ENCODE data around the gene EAF2.
"Not testable (repeated sequence)": the region's sequence is repeated elsewhere in the genome, so short reads cannot be mapped to it uniquely, and the experiment has no call there.

Gene EAF2

GRCh38 chr3:121863247-121863646, 28.2 kb downstream of the EAF2 start:
- DNase-seq (ENCODE audit: low spot score): not testable (repeated sequence)

- DNase-seq (ENCODE audit: low spot score): no peak
These were observed 28.8 kb downstream of the EAF2 start for GRCh38 chr3:121863801-121864200.

DNA sequence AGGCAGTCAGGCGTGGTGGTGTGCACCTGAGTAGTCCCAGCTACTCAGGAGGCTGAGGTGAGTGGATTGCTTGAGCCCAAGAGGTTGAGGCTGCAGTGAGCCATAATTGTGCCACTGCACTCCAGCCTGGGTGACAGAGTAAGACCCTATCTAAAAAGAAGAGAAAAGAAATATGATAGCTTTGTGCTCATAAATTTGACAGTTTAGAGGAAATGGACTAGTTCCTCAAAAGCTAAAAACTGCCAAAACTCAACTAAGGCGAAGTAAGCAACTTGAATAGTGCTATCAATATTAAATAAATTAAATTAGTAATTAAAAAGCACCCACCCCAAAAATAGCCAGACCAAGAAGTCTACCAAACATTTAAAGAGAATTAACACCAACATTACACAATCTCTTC, 34.7 kb downstream of the EAF2 start:
- no peak for DNase-seq (ENCODE audit: low spot score)

DNA sequence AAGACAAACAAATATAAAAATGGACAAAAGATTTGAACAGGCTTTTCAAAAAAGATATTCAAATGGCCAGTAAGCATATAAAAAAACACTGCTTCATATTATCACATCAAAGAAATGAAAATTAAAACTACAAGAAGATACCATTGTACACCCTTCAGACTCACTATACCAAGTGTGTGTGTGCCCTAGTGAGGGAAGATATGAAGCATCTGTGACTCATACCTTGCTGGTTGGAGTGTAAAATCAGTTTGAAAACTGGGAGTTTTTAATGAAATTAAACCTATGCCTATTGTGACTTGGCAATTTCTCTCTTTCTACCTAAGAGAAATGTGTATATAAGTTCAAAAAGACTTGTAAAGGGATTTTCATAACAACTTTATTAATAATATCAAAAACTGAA, 35.7 kb downstream of the EAF2 start:
- no peak for DNase-seq (ENCODE audit: low spot score)

- DNase-seq (ENCODE audit: low spot score): no peak
These were observed 36.4 kb downstream of the EAF2 start for GRCh38 chr3:121871430-121871829.

DNA sequence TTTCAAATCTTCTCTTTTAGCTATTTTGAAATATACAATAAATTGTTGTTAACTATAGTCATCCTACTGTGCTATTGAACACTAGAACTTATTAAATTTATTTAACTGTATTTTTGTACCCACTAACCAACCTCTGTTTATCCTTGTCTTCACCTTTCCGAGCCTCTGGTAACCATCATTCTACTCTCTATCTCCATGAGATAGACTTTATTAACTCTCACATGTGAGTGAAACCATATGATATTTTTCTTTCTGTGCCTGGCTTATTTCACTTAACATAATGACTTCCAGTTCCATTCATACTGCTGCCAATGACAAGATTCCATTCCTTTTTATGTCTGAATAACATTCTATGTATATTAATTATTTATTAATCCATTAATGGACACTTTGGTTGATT, 43.4 kb downstream of the EAF2 start:
- DNase-seq (ENCODE audit: low spot score): no peak

GRCh38 chr3:121883507-121883906, 48.5 kb downstream of the EAF2 start:
- DNase-seq (ENCODE audit: low spot score): no peak

DNA sequence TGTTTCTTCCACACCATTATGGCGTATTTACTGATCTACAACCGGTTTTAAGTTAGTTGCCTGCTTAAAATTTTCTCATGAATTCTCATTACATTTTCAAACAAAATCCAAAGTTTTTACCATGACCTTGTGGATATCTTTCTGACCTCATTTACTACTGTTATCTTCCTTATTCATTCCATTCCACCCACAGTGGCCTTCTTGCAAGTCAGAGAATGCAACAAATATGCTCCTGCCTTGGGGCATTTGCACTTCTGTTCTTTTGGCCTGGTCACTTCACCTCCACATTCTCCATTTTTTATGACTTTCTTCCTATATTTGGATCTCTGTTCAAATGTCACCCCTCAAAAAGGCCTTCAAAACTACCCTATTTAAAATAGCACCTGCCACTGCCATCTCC, 50.4 kb downstream of the EAF2 start:
- no peak for DNase-seq (ENCODE audit: low spot score)

- no peak for DNase-seq (ENCODE audit: low spot score)
These were observed 59.4 kb downstream of the EAF2 start, which contains the start of gene SLC15A2 for GRCh38 chr3:121894301-121894990. Gene SLC15A2, plus strand, starts transcription at chr3:121894401. Its CDS starts 76 bp downstream, at chr3:121894477.

GRCh38 chr3:121895121-121895520, 60.1 kb downstream of the EAF2 start:
- DNase-seq (ENCODE audit: low spot score): no peak

- no peak for DNase-seq (ENCODE audit: low spot score)
These were observed 60.7 kb downstream of the EAF2 start for GRCh38 chr3:121895736-121896135.

DNA sequence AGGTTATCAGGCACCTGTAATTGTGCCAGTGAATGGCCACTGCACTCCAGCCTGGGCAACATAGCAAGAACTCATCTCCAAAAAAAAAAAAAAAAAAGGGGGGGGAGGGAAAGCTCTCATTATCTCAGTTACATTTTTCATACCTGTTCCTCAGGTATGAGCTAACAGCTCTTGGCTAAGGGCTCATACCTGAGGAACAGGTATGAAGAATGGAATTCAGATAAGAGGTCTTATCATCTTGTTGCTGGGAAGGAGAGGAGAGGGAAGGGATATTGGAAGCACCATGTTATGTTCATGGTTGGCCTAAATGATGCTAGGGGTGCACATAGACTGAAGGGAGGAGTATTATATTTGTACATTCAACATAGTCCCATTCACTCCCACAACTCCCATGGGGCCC, 61.8 kb downstream of the EAF2 start:
- no peak for DNase-seq (ENCODE audit: low spot score)

- DNase-seq (ENCODE audit: low spot score): no peak
These were observed 62.3 kb downstream of the EAF2 start for GRCh38 chr3:121897296-121897695.

- DNase-seq (ENCODE audit: low spot score): no peak
These were observed 78.4 kb downstream of the EAF2 start for GRCh38 chr3:121913305-121913990.

DNA sequence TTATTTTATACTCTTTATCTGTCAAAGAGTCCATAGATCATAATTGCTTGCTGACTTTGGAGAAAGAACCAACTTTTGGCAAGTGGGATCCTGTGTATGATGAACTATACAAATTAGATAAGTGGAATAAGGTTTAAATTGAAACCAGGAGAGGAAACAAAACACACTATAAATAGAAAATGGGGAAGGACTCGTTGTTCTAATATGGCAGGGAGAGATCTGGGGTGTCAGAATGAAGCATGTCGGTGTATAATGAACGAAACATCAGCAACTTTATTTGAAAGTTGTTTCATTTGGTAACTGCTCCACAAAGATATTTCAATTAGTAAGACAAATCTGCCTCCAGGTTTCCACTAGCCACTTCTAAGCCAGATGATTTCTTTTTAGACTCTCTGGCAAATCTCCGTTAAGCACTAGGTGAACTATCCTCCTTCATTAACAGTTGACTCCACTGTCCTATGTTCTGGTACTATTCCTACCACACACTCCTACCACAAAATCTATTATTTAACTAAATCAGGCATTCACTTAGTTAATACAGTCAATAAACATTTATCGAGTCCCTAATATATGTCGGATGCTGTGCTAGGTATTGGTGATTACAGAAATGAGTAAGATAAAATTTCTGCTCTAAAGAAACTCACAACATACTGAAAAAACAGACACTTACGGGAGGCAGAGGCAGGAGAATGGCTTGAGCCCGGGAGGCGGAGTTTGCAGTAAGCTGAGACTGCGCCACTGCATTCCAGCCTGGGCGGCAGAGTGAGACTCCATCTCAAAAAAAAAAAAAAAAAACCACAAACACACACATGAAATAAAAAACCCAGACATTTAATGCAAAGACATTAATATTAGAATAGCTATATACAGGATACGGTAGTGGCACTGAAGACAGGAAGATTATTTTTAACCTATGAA, 79.3 kb downstream of the EAF2 start:
- no peak for DNase-seq (ENCODE audit: low spot score)

DNA sequence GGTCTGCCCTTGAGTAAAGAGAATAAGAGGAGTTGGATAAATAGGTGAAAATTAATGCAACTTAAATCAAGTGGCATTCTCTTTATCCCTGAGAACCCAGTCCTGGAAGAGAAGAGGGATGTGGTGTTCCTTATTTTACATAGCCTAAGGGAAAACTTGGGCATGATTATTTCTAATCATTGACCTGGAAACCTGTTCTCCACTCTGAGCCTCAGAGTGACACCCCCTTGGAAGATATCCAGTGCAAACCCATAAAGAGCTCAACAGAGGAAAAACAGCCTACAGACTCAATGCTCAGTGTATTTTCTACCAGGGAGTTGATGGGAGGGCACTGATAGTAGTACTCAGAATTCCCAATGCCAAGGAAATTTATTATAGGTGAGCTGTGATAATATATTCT, 81.2 kb downstream of the EAF2 start:
- no peak for DNase-seq (ENCODE audit: low spot score)

- no peak for DNase-seq (ENCODE audit: low spot score)
These were observed 83.9 kb downstream of the EAF2 start for GRCh38 chr3:121918779-121919483.

DNA sequence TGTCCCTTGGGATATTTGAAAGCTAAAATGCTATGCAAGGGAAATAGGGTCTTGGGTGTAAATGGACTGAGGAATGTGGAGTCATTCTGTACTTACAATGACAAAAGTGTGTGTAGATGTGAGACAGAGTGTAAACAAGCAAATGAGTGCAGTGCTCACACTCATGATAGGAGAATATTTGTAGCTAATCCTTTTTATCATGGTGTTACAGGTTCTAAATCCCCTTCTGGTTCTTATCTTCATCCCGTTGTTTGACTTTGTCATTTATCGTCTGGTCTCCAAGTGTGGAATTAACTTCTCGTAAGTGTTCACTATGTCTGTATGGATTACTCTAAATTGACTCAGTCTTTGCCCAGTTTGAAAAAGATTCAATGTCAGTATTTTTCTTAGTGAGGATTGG, 89.7 kb downstream of the EAF2 start:
- no peak for DNase-seq (ENCODE audit: low spot score)

DNA sequence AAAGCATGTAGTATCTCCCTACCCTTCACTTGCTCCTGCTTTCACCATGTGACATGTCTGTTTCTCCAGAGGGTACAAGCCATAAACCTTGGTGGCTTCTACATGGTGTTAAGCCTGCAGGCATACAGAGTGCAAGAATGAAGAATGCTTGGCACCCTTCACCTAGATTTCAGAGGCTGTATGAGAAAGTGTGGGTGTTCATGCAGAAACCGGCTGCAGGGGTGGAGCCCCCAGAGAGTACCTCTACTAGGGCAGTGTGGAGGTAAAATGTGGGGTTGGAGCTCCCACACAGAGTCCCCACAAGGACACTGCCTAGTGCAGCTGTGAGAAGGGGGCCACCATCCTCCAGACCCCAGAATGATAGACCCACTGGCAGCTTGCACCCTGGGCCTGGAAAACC, 91.4 kb downstream of the EAF2 start:
- no peak for DNase-seq (ENCODE audit: low spot score)

All from CD4-positive, alpha-beta T cell treated with Interleukin-15 for 4 hours (primary cell).